ENCODE data around the gene TRPM3.
"Not testable (repeated sequence)": the region's sequence is repeated elsewhere in the genome, so short reads cannot be mapped to it uniquely, and the experiment has no call there.

The TRPM3 gene

DNA sequence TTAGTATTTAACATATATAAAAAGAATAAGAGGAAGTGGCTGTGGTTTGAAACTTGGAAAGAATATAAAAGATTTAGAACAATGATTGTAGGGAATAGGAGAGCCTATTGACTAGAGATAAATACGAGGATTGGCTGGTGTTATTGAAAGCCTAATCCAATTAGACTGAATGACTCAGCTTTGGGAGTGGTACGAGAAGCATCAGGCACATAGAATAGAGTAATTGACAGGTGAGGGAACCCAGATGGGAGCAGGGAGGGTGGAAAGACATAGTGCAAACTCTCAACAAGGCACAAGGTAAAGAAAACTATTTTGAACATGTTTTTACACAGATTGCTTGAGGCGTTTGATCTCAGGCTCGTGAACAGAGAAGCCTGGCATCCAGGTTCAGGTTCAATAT, 368.1 kb downstream of the TRPM3 start:
- no peak for DNase-seq (ENCODE audit: low read depth)

GRCh38 chr9:70749066-70749465, 372.4 kb downstream of the TRPM3 start:
- no peak for DNase-seq (ENCODE audit: low read depth)

- no peak for DNase-seq (ENCODE audit: low read depth)
These were observed 374.1 kb downstream of the TRPM3 start for GRCh38 chr9:70747261-70747718.

DNA sequence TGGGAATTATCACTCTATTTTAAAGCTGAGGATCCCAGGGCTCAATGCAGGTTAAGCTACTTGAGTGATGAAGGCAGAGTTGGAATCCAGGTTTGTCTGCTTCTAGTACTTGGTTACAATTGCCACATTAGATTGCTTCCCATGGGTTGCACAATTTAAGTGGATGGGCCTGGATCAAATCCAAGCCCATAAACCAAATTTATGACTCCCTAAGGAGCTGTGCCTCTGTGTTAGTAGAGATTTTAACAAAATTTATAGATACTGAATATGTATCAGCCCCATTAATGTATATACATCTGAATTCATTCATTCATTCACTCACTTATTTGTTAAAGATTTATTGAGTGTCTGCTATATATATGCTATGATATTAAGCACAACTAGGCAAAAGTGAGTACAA, 374.7 kb downstream of the TRPM3 start:
- DNase-seq (ENCODE audit: low read depth): no peak

DNA sequence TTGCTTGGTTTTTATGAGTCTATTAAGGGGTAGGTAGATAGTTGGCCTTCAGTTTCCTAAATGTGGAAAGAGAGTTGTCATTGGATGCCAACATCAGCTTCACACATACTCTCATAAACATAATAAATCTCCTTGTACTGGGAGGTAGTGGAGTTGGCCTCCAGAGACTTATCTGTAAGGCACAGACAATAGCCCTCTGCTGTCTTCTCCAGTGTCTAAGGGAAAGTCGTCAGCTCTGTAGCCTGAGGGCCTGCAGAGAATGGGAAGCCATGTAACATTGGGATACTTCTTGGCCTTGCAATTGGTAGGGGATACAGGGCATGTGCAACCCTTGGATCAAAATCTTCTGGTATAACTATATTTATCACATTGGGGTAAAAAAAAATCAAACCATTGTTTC, 375.1 kb downstream of the TRPM3 start:
- DNase-seq (ENCODE audit: low read depth): no peak

DNA sequence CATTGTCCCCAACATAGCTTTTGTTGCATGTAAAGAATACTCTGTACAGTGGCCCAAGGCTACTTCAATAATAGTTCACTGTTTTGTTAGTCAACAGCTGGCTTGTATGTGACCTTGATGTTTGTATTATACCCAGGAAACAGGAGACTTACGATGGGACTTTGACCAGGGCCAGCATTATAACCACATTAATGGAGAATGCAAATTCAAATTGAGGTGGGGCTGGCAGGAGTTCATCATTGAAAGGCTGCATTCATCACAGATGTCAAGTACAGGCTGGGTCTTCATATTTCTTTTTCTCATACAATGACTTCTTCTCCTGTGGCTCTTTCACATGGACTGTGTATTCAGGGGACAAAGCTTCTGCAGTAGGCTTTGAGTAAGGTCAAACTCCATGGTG, 396.6 kb downstream of the TRPM3 start:
- DNase-seq (ENCODE audit: low read depth): not testable (repeated sequence)

GRCh38 chr9:70724025-70724424, 397.4 kb downstream of the TRPM3 start:
- DNase-seq (ENCODE audit: low read depth): not testable (repeated sequence)

DNA sequence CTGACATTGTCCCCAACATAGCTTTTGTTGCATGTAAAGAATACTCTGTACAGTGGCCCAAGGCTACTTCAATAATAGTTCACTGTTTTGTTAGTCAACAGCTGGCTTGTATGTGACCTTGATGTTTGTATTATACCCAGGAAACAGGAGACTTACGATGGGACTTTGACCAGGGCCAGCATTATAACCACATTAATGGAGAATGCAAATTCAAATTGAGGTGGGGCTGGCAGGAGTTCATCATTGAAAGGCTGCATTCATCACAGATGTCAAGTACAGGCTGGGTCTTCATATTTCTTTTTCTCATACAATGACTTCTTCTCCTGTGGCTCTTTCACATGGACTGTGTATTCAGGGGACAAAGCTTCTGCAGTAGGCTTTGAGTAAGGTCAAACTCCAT, 414.6 kb downstream of the TRPM3 start:
- not testable (repeated sequence) for DNase-seq (ENCODE audit: low read depth)

- no peak for DNase-seq (ENCODE audit: low read depth)
These were observed 420.3 kb downstream of the TRPM3 start for GRCh38 chr9:70701163-70701562.

DNA sequence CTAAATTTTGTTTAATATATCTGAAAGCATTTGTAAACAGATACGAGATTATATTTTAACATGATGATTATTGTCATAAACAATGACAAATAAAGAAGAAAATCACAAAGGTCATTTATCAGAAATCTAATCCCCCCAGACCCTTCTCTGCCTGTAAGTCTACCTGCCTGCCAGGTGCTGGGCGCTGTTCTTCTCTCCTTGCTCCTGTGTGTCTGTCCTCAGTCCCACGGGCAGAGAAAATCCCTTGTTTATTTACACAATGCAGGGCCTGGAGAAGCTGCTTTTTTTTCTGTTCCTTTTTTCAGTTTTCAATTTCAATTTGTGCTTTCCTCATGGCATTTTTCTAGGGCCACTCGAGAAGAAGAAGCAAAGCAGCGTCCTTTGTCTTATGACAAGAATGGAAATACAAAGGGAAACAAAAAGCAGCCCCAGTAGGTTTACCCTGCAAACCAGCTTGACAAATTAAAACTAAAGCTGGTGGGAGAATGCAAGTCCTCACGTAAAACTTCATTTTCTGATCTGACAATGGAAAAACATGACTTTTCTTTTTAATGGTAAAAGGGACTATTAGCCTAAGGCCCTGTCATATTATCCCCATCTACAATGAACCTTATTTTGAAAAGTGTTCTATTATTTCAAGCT, 424.6 kb downstream of the TRPM3 start:
- DNase-seq (ENCODE audit: low read depth): no peak

GRCh38 chr9:70694758-70695157, 426.7 kb downstream of the TRPM3 start:
- DNase-seq (ENCODE audit: low read depth): no peak

DNA sequence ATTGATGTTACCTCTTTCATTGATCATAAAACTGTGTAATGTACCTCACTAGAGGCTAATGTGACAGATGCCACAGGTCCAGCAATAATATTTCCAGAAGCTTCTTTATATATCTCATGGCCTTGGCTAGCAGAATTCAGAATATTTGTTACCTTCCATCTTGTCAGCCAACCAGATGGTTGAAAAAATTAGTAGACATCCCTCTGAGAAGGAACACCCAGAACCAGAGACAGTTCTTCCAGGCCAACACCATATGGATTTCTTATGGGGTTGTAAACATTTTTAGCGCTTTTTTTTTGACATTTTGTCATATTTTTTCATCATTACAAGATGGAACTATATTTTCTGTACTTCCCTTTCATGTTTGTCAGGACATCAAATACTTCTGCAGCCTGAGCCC, 428.2 kb downstream of the TRPM3 start:
- DNase-seq (ENCODE audit: low read depth): no peak

GRCh38 chr9:70692431-70692830, 429.0 kb downstream of the TRPM3 start:
- no peak for DNase-seq (ENCODE audit: low read depth)

DNA sequence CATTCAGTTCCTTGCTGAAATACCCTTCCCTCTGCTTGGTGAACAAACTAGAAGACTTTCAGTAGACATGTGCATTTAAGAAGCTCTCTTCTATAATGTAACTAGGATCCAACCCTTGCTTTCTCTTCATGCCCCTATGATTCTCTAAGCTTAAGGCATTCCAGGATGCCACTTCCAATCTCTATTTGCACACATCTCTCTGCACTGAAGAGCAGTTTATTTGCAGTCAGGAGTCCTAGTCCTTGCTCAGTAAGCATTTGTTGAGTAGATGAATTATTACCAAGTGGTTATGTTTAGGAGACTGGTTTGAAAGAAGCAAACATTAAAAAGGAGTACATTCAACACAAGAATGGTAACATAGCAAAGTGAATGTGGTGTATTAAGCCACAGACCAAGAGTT, 432.7 kb downstream of the TRPM3 start:
- DNase-seq (ENCODE audit: low read depth): no peak

DNA sequence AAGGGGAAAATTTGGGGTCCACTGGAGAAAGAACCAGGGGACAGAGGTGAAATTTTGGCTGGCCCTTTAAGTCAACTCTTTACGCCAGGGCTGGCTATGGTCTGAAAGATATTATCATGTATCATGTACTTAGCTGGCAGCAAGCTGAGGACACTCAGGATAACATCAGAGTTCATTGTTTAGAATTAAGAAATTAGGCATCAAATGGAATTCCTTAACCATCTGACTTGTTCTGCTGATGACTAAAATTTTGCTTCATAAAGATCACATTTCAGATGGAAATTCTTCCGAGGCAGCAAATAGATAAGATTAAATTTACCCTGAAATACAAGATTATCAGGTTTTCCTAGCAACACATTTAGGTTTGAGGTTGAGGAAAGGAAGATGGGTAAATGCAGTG, 437.6 kb downstream of the TRPM3 start:
- no peak for DNase-seq (ENCODE audit: low read depth)

GRCh38 chr9:70682298-70682697, 439.1 kb downstream of the TRPM3 start:
- no peak for DNase-seq (ENCODE audit: low read depth)

DNA sequence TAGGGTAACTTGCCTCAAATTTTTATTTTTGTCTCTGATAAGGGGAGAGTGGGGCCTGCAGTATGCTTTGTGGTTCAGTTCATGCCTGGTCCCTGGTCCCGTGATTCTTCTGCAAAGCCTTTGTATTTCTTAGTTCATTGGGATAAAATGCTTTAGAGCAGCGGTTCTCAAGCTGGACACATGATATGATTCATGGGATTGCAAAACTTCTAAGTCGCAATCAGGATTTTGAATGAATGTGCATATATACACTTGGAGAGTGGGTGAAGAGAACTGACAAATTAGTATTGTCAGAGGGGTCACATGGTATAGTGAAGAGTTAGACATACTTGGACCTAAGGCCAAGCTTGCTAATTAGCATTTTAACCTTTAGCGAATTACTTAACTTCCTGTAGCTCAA, 441.6 kb downstream of the TRPM3 start:
- DNase-seq (ENCODE audit: low read depth): no peak

- no peak for DNase-seq (ENCODE audit: low read depth)
These were observed 443.3 kb downstream of the TRPM3 start for GRCh38 chr9:70678153-70678552.

DNA sequence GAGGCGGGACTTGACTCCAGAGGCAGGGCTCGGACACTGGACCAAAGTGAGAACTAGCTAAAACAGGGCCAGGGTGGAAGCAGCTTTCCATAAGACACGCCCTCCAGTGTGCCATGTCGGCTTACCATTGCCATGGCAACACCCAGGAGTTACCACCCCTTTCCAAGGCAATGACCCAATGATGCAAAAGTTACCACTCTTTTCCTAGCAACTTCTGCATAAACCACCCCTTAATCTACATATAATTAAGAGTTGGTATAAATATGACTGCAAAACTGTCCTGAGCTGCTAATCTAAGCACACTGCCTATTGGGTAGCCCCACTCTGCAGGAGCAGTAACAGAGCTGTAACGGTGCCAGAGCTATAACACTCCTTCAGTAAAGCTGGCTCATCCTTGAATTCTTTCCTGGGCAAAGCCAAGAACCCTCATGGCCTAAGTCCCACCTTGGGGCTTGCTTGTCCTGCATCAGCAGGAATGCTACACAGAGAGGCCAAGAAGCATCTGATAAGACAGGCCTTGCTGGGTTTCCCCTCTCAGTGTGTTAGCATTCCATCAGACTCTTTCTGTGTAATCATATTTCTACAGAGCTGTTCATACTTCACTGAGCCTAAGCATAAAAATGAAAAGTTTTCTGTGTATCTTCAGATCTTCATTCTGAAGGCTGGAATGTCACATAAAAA, 444.2 kb downstream of the TRPM3 start:
- no peak for DNase-seq (ENCODE audit: low read depth)

GRCh38 chr9:70675868-70676370, 445.5 kb downstream of the TRPM3 start:
- DNase-seq (ENCODE audit: low read depth): no peak

DNA sequence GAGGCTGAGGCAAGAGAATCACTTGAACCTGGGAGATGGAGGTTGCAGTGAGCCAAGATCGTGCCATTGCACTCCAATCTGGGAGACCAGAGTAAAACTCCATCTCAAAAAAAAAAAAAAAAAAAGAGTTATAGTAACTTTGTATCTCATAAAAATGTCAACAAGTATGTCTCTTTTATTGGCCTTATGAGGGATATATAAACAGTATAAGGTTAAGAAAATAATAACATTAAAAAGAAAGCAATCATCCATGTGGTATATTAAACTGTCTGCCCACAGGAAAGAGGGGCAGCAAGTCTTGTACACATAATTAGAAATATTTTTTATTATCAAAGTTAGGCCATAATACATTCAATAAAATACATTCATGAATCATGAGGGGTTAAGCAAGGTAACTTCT, 447.6 kb downstream of the TRPM3 start:
- no peak for DNase-seq (ENCODE audit: low read depth)

DNA sequence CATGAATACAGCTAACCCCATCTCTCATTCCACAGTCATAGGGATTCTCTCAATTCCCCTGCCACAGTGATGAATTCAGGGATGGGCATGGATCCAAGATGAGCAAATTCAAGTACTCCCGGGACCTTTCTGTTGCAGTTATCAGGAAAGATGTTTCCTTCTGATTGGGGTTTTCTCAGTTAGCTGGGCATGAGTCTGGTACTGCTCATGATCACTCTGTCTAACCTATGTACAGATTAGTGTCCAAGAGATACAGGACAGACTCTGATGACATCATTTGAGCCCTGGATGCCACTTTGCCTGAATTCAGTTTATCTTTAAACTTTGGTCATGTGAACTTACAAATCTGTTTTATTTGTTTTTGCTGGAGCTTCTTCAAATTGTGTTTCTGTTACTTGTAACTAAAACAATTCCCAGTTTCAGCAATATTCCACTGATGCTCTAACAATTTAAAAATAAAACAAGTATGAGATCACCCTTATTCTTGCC, 449.2 kb downstream of the TRPM3 start:
- no peak for DNase-seq (ENCODE audit: low read depth)

DNA sequence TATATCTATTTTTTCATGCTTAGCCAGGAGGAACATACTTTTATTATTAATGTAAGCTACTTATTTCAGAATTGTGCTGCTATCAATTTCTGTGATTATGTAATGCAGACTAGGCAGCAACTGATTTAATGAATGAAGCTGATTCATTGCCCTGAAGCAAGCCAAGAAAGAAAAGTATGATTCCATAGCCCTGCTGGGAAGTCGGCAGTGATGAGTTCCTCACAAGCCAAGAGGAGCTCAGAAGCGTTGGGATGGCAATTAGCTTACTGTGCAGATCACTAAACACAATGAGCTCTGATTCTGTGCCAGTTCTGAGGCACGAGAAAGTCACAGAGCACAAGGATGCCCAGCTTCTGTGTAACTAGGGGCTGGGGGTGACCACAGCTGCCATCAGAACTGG, 452.7 kb downstream of the TRPM3 start:
- DNase-seq (ENCODE audit: low read depth): no peak

- no peak for DNase-seq (ENCODE audit: low read depth)
These were observed 462.7 kb downstream of the TRPM3 start for GRCh38 chr9:70658765-70659164.

Measured in GM04503 (cell line).